K562 (cell line): ENCODE measurements around the gene SEC31A.

Source experiments
- RFX5 ChIP-seq: IDR thresholded peaks from 2 replicates; pipeline ENCODE4 v1.6.1; 2011; ENCODE audit warnings: low read depth, mild to moderate bottlenecking, improper control_type of control experiment, low read length
- SIX5 ChIP-seq, 2 experiments: IDR thresholded peaks; 2 replicates each; pipeline ENCODE4 v1.6.1; 2011; ENCODE audit warnings: low read length in 2 of 2, borderline replicate concordance in 1 of 2, low read depth in 1 of 2, mild to moderate bottlenecking in 1 of 2, moderate library complexity in 1 of 2; ENCODE audit not compliant: insufficient read depth in 1 of 2
- ZNF184 ChIP-seq: sonication (generic); formaldehyde crosslinking; IDR thresholded peaks from 2 replicates; pipeline ENCODE4 v1.5.0; 2020; ENCODE audit warnings: missing genetic modification reagents

- TF ChIP-seq RFX5 (no peak), SIX5 (IDR thresholded peaks at IDR 0.05; ENCODE audit: borderline replicate concordance in 1 of 2, insufficient read depth in 1 of 2, low read depth in 1 of 2, low read length in 2 of 2) (no peak), ZNF184 (no peak)
Observed at GRCh38 chr4:82842593-82842992, 48.4 kb downstream of the SEC31A start.
